GM19025 (cell line): ENCODE measurements around the gene DOCK7.
"Not testable (repeated sequence)": the region's sequence is repeated elsewhere in the genome, so short reads cannot be mapped to it uniquely, and the experiment has no call there.

ENCODE experiments used
- ATAC-seq: cut with Tn5 transposase; IDR thresholded peaks from one replicate; pipeline ENCODE4 v1.9.1; 2021; ENCODE audit warnings: mild to moderate bottlenecking, low read depth, moderate library complexity; ENCODE audit not compliant: unreplicated experiment

The DOCK7 gene

DNA sequence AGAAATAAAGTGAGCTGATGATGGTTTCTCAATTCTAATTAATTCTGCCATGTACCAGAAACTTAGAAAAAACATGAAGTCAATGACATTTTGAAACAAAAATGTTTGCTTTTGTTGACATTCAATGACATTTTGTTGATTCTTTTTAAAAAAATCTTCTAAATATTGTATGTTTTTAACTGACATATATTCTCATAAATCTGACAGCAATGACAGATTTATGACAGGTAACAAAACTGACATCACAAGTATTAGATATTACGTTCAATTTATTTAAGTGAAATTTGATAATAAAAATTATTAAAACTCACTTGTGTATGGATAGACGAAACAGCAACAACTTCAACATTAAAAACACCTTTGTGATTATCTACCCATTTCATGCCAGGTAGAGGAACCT, 126.9 kb downstream of the DOCK7 start:
- ATAC-seq: no peak

DNA sequence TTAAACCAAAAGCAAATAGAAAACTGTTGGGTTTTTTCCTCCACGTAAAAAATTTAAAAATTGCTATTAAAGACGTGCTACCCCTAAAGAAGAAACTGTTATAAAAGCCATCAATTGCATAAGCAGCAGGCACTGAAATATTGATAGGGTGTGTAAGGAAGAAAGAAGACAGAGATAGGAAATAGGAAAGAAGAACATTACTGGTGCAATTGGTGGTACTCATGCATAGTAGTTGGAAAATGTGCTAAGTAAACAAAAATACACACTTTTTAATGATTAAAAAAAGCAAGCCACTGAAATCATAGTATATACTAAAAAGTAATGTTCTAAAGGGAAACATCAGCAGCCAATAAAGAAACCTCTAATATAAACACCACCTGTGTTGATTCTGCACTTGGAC, 143.6 kb downstream of the DOCK7 start:
- no peak for ATAC-seq

DNA sequence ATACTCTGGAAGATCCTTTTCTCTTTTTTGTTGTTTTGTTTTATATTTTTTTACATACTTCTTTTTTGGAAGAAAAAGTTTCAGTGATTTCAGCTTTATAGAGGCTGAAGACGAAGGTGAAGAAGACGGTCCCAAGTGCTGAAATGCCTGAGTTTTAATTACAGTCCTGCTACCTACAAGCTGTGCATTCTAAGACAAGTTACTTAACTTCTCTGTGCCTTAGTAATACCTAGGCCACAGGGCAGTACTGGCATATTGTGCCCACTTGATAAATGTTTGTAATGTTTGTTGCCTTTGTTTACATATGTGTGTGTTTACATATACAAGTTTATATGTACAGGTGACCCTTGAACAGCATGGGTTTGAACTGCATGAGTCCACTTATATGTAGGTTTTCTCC, 147.1 kb downstream of the DOCK7 start:
- no peak for ATAC-seq

DNA sequence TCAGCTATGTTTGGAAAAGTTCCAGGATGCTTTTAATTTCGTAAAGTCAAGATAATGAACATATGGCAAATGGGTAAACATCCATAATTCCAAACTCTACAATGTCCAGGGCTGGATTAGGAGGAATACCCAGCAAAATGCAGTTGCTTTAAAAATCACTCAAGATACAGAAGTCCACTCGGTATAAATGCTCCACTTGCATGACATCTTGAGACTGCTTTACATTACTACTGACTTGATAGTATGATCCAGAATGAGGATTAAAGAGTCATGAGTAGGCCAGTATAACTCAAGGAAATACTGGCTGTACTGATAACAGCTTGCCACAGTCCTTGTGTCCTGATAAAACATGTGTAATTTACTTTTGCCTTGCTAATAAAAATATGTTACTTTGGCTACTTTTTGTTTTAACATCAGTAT, 149.1 kb downstream of the DOCK7 start:
- ATAC-seq: no peak

DNA sequence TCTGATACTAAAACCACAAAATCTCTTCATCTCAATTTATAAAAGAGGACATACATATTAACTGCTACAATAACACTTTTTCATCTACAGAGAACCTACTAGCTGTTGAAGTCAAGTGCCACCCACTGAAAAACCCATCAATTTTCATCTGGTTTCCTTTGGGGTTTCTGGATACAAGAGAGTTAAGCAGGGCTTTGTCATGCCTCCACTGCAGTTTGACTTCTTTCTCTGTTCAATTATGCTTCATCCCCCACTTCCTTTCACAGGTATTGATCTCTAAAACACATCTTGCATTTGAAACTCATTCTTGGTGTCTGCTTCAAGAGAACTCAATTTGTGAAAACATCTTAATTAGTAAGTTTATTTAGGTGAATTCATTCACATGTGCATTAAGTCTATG, 151.3 kb downstream of the DOCK7 start:
- no peak for ATAC-seq

DNA sequence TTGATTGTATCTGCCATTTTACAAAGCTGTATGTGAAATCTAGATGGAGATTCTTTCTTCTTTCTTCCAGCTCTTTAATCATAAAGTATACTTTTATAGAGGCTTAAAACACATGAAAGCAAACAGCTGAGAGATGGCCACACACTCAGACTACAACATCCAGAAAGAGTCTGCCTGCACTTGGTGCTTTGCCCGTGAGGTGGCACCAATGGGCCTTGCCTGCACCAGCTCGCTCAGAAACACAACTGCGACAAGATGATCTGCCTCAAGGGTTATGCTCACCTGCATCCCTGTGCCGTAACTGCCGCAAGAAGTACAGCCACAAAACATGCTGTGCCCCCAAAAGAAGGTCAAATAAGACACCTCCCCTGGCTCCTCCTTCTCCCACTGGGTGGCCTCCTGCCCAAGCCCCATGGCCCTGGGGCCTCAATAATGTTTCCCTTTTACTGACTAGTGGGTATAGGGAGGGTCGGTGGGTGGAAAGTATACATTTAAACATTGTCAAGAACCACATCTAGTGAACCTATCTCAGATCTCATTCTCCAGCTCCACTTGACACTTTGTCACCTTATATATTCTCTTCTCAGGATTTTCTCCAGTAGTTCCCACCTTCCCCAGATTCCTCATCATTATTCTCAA, 157.6 kb downstream of the DOCK7 start:
- ATAC-seq: no peak

DNA sequence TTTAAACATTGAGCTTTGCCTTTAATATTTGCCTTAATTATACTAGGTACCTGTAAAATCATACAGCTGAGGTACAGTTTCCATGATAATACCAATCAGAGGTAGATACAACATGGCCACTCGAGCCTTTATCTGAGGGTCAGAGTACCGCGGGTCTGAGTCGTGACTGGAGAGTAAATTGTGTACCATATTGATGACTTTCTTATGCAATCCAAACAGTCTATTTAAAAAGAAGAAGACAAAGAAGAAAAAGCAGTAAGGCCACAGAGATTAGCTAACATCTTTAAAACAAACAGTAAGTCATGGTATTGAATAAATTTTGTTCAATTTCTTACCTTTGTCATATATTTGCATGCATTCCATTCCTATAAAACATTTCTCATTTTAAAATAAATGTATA, 159.0 kb downstream of the DOCK7 start:
- ATAC-seq: no peak

DNA sequence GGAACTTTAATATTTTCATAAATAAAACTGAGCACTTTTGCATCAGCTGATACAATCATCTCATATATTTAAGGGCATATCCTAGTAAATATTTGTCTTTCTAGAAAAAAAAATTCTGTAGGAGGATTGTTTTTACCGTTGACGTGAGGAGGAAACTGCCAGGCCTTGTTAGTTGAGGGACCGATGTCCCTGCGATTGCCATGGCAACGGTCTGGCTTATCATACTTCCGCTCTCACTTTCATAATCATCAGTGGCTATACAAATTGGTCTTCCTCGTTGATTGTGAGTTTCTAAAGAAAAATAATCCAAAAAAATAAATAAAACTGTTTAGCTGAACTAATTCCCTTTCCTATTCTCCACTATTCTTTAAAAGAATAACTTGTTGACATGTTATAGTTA, 160.2 kb downstream of the DOCK7 start:
- peak; percentile 90 for ATAC-seq

DNA sequence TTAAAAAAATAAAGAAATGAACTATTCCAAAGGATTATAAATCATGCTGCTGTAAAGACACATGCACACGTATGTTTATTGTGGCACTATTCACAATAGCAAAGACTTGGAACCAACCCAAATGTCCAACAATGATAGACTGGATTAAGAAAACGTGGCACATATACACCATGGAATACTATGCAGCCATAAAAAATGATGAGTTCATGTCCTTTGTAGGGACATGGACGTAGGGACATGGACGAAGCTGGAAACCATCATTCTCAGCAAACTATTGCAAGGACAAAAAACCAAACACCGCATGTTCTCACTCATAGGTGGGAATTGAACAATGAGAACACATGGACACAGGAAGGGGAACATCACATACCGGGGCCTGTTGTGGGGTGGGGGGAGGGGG, 160.8 kb downstream of the DOCK7 start:
- not testable (repeated sequence) for ATAC-seq

DNA sequence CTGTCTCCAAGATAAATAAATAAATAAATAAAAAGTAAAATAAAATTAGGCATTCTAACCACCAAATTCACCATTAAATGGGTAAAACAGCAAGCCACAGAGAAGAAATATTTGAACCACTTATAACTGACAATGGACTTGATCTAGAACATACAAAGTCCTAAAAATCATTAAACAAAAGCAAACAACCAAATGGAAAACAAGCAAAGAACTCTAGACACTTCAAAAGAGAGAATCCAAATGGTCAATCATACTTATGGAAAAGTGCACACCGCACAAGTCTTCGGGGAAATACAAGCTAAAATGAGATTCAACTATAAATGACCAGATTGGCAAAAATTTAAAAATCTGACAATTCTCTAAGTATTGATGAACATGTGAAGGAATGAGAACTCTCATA, 164.3 kb downstream of the DOCK7 start:
- ATAC-seq: no peak

DNA sequence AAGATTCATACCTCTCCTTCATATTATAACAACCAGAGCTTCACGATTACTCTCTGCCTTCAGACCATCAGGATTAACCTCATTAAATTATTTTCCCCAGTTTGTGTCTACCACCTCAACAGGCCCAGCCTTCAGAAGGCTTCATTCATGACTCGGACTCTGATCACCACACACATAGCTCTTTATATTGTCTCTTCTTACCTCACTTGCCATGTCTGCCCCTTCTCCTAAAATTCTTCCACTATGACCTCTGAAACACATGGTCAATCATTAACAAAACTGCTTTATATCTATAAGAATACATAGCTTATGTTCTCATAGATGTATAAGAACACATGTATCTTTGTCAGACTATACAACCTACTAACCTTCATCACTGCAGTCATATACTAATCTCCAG, 171.6 kb downstream of the DOCK7 start:
- ATAC-seq: no peak

DNA sequence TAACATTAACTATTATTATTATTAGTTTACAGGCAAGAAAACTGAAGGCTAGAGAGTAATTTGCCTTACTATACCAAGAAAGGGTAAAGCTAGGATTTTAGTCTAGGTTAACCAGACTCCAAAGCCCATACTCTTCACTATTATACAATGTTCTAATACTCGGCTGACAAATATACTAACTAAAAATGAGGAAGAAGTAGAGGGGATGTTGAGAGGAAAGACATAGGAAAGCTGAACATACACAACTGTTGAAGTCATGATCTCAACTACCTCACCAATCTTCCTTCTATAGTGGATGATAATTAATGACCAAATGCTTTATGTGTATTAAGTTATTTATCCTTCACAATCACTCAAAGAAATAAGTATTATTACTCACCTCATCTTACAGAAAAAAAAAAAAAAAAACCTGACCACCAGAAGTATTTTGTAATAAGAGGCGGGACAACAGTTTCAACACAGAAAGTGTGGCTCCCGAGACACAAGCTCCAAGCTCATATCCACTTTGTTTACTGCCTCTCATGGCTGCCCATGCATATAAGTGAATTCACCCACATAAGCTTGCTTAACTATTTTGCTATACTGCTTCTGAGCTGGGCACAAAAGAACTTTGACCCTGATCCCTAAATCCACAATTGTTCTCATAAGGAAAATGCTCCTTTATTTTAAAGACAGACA, 173.3 kb downstream of the DOCK7 start:
- ATAC-seq: no peak

DNA sequence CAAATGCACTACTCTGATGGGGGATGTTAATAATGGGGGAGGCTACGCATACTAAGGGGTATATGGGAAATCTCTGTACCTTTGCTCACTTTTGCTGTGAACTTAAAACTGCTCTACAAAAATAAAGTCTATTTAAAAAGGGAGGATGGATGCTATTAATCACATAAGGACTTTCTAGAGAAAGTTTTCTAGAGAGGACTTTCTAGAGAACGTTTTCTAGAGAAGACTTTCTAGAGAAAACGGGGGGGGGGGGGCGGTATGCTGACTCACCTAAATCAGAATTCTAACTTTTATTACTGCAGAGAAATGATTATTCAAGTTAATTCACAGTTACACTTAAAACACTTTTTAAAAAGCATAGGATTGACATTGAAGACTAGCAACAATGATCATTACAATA, 175.2 kb downstream of the DOCK7 start:
- no peak for ATAC-seq

DNA sequence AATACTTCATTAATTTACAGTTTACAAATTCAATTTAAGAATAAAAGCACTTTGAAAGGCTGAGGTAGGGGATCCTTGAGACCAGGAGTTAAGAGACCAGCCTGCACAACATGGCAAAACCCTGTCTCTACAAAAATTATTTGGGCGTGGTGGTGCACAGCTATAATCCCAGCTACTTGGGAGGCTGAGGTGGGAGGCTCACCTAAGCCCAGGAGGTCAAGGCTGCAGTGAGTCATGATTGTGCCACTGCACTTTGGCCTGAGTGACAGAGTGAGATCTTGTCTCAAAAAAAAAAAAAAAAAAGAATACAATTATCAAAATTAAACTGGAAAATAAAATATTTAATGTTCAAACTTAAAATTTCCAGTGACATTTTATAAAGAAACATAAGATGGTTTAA, 179.2 kb downstream of the DOCK7 start:
- no peak for ATAC-seq

DNA sequence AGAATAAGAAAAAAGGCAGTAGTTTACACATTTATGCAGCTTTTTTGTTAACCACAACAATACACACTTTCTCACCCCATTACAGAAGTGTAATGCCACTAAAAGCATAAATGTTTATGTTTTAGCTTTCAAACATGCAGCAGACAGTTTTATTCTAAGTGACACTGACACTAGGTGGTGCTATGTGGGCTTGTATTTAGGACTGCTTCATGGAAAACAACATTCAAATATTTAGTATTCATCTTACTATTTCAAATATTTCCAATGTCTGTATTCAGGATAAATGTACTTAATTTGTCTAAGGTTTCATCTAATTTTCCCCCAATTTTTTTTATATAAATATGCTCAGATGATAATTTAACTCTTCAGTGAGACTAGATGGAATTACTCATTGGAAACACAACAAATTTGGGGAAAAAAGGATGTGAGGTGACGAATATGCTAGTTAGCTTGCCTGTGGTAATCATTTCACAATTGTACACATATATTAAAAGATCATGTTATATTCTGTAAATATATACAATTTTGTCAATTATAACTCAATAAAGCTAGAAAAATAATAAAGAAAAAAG, 179.9 kb downstream of the DOCK7 start:
- ATAC-seq: no peak

DNA sequence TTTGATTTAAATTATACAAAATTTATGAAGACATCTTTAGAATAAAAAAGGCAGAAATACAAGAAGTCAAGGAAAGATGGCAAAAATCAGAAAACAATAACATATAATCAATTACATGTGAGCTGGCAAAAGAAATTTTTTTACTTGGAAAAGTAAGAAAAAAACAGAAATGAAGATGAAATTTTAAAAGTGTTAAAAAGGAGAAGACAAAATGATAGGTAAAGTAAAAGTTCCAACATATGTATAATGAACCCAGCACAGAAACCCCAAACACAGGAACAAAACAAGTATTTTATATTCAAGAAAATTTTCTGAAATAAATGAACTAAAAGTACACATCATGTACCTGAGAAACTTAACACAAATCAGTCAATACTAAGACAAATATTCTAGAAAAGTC, 188.0 kb downstream of the DOCK7 start:
- ATAC-seq: no peak

DNA sequence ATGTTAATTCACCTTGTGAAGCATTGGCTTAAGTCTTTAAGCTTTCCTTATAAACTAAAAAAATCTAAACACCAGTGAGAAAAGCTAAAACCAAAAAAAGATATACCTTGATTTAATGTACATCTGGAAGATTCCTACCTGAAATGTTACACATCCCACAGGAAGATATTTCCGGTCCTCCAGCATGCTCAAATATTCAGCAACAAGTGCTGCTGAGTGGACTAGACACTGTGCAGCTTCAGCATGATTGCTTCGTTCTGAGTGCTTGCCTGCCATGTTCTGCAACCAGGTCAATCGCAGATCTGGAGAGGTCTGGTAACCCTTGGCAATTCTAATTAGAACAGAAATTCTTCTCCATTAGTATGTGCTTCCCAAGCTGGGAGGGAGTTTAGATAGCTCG, 194.0 kb downstream of the DOCK7 start:
- no peak for ATAC-seq

DNA sequence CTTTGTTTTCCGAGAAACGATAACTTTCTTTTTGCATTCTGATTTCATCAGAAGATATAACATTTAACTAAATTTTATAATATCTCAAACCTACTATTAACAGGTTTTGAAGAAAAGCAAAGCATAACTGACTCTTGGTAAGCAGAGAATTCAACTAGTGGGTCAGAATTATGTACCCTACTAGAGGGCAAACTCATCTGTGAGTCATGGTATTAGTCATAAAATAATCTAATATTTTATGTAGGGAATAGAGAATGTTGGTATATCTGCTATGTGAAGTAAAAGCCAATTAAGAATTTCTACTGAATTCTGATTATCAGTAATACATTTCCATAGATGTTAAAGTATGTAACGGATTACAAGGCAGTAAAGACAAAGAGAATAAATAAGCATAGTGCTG, 194.5 kb downstream of the DOCK7 start:
- no peak for ATAC-seq

DNA sequence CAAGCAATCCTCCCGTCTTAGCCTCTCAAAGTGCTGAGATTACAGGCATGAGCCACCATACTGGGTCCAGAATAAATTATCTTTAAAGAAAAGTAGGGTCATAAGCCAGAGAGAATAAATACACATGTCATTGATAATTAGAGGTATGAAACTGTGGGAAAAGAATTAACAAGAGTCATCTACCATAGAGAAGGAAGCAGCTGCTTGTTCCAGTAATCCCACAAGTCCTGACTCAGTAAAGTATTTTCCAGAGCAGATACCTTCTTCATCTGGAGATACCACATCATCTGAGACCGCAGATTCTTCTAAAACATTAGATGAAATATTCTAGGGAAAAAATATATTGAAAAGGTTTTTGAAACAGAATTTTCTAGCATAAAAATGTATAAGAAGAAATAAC, 195.7 kb downstream of the DOCK7 start:
- no peak for ATAC-seq

DNA sequence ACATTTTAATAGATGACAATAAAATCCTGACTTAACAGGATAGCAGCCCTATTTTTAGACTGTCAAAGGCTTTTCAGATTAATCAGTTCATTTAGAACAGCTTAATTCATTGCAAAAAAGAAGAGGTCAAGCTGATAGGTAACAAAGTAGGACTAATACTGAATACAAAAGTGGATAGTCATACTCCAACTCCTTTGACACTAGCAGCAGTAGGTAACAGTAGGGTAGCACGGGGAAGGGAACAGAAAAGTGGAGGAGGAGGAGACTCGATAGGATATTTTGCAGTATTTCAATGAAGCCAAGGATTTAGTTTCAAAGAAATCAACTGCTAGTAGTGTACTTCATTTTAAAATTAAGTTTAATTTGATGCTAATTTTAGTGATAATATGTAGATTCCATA, 200.2 kb downstream of the DOCK7 start:
- ATAC-seq: no peak

DNA sequence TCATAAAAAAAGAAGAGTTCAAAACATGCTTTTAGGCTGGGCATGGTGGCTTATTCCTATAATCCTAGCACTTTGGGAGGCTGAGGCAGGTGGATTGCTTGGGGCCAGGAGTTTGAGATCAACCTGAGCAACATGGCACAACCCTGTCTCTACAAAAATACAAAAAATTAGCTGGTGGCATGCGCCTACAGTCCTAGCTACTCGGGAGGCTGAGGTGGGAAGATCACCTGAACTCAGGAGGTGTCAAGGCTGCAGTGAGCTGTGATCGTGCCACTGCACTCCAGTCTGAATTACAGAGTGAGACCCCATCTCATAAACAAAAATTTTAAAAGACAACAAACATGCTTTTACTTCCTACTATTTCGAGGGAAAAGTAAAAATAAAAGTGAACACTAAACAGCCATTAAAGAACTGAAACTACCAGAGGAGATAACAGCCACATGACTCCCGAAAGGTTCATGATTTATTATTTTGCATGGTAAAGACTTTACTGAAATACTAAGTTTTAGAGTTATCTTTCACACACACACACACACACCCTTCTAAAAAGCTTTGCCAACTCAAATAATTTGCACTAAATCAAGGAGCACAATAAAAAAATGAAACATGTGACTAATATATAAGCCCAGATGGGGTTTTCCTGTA, 203.2 kb downstream of the DOCK7 start:
- ATAC-seq: no peak

DNA sequence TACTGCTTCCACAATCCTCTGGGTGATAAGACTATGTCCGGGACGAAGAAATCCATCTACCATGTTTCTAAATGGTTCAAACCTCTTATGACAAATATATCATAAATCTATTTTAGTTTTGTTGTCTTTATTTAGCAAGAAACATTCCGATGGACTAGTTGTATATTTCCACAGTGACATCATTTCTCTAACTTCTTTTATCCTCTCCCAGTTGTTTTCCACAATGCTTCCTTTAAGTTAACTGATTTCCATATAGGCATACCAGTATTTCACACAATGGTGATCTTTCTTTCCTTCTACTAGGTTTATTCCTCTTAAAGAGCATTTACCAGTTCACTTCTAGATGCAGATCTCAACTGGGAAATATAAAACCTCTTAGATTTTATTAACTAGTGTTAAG, 206.5 kb downstream of the DOCK7 start:
- ATAC-seq: no peak
